ENCODE measurements around the gene NHEJ1.

NHEJ1 gene

DNA sequence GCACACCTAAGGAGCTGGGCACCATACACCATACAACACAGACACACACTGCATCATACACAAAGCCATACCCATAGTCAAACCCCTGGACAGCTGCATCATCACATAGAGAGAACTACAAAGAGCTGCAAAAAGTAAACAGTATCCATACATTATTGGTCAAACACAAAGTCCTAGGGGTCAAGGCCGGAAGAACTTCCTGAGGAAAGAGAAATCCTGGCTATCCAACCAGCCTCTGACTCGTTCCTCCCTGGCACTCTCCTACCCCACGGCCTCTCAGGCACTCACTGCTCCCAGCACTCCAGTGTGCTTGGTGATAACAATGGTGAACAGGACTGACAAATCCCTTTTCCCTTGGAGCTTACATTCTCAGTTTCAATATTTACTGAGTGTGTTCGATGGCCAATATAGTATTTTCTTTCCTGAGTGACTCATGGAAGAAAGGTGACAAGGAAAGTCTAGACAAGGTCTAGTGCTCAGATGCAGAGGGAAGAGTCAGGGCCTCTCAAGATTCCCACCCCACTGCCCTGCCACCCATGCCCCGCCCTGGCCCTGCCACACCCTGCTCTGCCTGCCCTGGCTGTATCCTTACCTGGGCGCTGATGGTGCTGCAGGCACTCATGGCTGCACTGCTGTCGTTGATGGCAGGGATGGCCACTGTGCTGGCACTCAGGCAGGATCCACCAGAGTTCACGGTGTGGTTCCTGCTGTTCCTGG is 122.7 kb downstream of the NHEJ1 start:
- no peaks in the 10 kb centered on the region for H3K36me3 ChIP-seq (ENCODE audit: insufficient read depth, low read depth, low read length)
- no peak overlapping the region for H3K9ac ChIP-seq (ENCODE audit: low read depth, low read length)
- no peak overlapping the region for H3K27ac ChIP-seq (ENCODE audit: low read length)
- no peaks in the 10 kb centered on the region for H3K9me3 ChIP-seq (ENCODE audit: insufficient read depth, low read depth, low read length)
- no peak overlapping the region for H3K4me3 ChIP-seq (ENCODE audit: low read length)
- H3K4me1 ChIP-seq (ENCODE audit: insufficient read depth, low read length): no peaks in the 10 kb centered on the region
- peaks cover 78% of the 10 kb centered on the region for H3K27me3 ChIP-seq (ENCODE audit: insufficient read depth, low read length)

DNA sequence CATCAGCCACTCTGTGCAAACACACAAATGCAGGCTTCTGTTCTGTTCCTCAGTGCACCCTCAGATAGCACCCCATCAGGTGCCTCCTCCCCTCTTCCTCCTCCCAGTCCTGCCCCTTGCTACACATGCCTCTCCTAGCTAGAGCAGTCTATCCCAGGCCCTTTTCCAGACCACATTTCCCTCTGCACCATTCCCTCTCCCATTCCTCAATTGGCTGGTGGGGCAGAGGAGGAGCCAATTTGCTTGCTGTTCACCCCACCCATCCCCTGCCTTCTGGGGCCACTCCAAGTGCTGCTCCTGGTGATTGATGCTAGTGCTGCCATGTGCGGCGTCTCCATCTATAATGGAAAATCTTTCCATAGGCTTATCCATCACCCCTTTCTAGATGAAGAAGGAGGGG is 124.7 kb downstream of the NHEJ1 start:
- H3K27ac ChIP-seq (ENCODE audit: low read length): no peak overlapping the region

DNA sequence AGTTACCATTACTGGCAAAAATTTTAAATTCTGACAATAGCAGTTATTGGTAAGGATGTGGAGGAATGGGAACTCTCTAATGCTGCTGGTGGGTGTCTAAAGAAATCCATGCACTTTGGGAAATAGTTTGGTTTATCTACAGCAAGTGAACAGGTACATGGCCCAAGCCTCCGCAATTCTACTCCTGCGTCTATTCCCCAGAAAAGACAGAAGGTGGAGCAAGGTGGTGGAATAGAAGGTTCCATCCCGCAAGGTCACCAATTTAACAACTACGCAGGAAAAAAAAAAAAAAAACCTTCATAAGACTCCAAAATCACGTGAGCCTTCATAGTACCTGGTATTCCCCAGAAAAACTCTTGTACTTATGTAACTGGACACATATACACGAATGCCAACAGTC is 125.8 kb downstream of the NHEJ1 start:
- Histone ChIP-seq H3K4me1 (ENCODE audit: insufficient read depth, low read length) (no peaks in the 10 kb centered on the region), H3K9ac (ENCODE audit: low read depth, low read length) (no peak overlapping the region), H3K36me3 (ENCODE audit: insufficient read depth, low read depth, low read length) (no peaks in the 10 kb centered on the region)

More for the DNA sequence above, 124.7 kb downstream of the NHEJ1 start:
- H3K36me3 ChIP-seq (ENCODE audit: insufficient read depth, low read depth, low read length): no peaks in the 10 kb centered on the region
- H3K9me3 ChIP-seq (ENCODE audit: insufficient read depth, low read depth, low read length): no peaks in the 10 kb centered on the region
- H3K9ac ChIP-seq (ENCODE audit: low read depth, low read length): no peak overlapping the region
- no peak overlapping the region for H3K4me3 ChIP-seq (ENCODE audit: low read length)
- H3K27me3 ChIP-seq (ENCODE audit: insufficient read depth, low read length): peaks cover 62% of the 10 kb centered on the region
- no peaks in the 10 kb centered on the region for H3K4me1 ChIP-seq (ENCODE audit: insufficient read depth, low read length)

DNA sequence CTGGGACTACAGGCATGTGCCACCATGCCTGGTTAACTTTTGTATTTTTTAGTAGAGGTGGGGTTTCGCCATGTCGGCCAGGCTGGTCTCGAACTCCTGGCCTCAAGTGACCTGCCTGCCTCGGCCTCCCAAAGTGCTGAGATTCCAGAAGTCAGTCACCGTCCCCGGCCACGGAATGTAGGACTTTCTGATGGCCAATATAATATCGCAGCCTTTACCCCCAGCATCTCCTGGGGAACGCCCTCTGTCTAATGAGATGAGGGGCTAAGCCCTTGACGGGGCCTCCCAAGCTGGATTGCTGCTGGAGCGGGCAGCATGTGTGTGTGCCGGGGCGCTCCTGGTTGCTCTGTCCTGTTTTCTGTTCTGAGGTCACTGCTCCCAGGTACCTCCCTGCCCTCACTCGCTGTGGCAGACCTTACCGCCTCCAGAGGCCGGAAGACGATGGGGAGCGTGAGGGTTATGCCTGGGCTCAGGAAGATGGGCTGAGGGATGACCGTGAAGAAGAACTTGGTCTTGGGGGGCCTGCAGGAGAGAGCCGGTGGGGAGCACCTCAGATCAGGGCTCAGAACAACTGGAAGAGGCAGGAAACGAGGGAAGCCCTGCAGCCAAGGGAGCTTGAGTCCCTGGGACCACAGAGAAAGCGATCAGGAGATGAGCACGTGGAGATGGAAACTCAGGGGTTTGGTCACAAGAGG is 128.4 kb downstream of the NHEJ1 start:
- H3K4me3 ChIP-seq (ENCODE audit: low read length): no peak overlapping the region
- no peaks in the 10 kb centered on the region for H3K36me3 ChIP-seq (ENCODE audit: insufficient read depth, low read depth, low read length)
- H3K27ac ChIP-seq (ENCODE audit: low read length): no peak overlapping the region
- no peaks in the 10 kb centered on the region for H3K4me1 ChIP-seq (ENCODE audit: insufficient read depth, low read length)
- no peaks in the 10 kb centered on the region for H3K9me3 ChIP-seq (ENCODE audit: insufficient read depth, low read depth, low read length)
- no peak overlapping the region for H3K9ac ChIP-seq (ENCODE audit: low read depth, low read length)
- H3K27me3 ChIP-seq (ENCODE audit: insufficient read depth, low read length): peaks cover 31% of the 10 kb centered on the region

More for the DNA sequence above, 125.8 kb downstream of the NHEJ1 start:
- Histone ChIP-seq H3K27me3 (ENCODE audit: insufficient read depth, low read length) (peaks cover 52% of the 10 kb centered on the region), H3K4me3 (ENCODE audit: low read length) (no peak overlapping the region), H3K9me3 (ENCODE audit: insufficient read depth, low read depth, low read length) (no peaks in the 10 kb centered on the region), H3K27ac (ENCODE audit: low read length) (no peak overlapping the region)

DNA sequence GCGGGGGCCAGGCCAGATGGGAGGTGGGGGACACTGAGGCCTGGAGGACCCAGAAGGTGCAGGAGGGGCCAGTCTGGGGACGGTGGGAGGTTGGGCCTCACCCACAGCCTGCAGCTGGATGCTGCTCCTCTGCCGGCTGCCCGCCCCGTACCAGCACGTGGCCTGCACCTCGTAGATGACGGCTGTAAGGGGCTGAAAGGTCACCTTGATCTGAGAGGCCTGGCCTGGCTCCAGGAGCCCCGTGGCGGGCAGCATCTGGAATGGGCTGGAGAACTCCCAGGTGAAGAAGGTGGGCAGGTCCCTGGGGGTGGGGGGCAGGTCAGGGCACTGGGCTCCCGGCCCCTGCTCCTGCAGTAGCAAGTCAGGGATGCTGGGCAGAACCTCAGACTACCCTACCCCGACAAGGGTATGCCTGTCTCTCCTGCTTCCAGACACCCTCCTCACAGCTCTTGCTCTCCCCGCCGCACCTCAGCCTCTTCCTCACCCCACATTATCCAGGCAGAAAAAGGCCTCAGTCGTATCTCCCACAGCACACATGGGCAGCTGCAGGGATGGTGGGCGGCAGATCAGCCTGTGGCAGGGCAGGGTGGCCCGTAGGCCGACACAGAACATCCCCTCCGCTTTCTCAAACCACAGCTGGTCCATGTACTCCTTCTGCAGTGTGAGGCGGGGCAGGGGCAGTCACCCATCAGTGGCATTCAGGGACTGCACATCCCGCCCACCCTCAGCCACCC is 129.4 kb downstream of the NHEJ1 start:
- no peak overlapping the region for H3K9ac ChIP-seq (ENCODE audit: low read depth, low read length)
- H3K27ac ChIP-seq (ENCODE audit: low read length): no peak overlapping the region
- H3K9me3 ChIP-seq (ENCODE audit: insufficient read depth, low read depth, low read length): no peaks in the 10 kb centered on the region
- H3K27me3 ChIP-seq (ENCODE audit: insufficient read depth, low read length): peaks cover 27% of the 10 kb centered on the region
- H3K4me1 ChIP-seq (ENCODE audit: insufficient read depth, low read length): no peaks in the 10 kb centered on the region
- H3K36me3 ChIP-seq (ENCODE audit: insufficient read depth, low read depth, low read length): no peaks in the 10 kb centered on the region
- H3K4me3 ChIP-seq (ENCODE audit: low read length): no peak overlapping the region

DNA sequence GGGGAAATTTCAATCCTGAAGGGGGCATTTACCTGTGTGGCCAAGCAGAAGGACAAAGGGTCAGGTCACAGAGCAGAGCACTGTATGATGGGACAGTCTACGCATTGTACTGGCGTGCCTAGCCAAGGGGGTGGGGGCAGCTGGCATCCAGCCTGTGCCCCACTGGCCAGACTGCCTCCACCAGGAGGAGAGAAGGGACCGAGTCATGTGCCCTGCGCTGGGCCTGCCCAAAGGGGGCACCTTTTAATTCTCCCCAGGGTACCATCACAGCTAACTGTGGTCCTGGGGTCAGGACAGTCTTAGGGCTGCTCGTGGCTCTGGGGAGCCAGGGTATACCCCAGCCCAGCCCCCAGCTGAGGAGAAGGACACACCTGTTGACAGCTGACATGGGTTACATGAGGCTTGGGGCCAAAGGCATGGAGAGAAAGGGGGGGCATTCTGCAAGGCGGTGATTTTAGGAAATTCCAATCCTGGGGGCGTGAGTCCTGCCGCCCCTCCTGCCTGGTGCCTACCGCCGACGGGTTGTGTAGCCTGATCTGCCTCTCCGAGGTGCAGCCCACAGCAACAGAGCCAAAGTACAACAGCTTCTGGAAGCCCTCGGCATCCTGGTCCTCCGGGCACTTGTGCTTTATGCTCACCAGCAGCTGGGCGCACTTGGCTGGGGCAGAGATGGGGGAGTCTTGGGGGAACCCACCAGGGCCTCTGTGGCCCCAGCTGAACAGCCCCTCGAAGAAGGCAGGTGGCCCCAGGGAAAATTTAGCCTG is 130.3 kb downstream of the NHEJ1 start:
- Histone ChIP-seq H3K27me3 (ENCODE audit: insufficient read depth, low read length) (peaks cover 19% of the 10 kb centered on the region), H3K4me3 (ENCODE audit: low read length) (no peak overlapping the region), H3K9me3 (ENCODE audit: insufficient read depth, low read depth, low read length) (no peaks in the 10 kb centered on the region), H3K9ac (ENCODE audit: low read depth, low read length) (no peak overlapping the region), H3K36me3 (ENCODE audit: insufficient read depth, low read depth, low read length) (no peaks in the 10 kb centered on the region), H3K27ac (ENCODE audit: low read length) (no peak overlapping the region), H3K4me1 (ENCODE audit: insufficient read depth, low read length) (no peaks in the 10 kb centered on the region)

DNA sequence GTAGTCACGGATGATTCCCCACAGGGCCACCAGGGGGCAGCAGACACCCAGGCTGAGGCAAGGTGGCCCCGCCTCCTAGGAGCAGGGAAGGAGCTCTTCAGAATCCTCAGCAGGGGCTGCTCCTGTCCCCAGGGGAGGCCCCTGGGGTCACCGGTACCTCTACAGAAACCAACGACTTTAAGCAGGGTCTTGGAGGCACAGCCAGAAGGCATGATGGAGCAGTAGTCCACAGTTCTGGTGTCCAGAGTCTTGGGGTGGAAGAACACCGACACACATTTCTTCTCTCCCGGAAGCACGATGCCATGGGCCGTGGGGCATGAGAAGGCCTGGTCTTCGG is 130.8 kb downstream of the NHEJ1 start:
- H3K36me3 ChIP-seq (ENCODE audit: insufficient read depth, low read depth, low read length): no peaks in the 10 kb centered on the region
- no peaks in the 10 kb centered on the region for H3K9me3 ChIP-seq (ENCODE audit: insufficient read depth, low read depth, low read length)
- H3K27me3 ChIP-seq (ENCODE audit: insufficient read depth, low read length): peaks cover 13% of the 10 kb centered on the region
- no peak overlapping the region for H3K9ac ChIP-seq (ENCODE audit: low read depth, low read length)
- H3K4me1 ChIP-seq (ENCODE audit: insufficient read depth, low read length): no peaks in the 10 kb centered on the region
- no peak overlapping the region for H3K4me3 ChIP-seq (ENCODE audit: low read length)
- no peak overlapping the region for H3K27ac ChIP-seq (ENCODE audit: low read length)

DNA sequence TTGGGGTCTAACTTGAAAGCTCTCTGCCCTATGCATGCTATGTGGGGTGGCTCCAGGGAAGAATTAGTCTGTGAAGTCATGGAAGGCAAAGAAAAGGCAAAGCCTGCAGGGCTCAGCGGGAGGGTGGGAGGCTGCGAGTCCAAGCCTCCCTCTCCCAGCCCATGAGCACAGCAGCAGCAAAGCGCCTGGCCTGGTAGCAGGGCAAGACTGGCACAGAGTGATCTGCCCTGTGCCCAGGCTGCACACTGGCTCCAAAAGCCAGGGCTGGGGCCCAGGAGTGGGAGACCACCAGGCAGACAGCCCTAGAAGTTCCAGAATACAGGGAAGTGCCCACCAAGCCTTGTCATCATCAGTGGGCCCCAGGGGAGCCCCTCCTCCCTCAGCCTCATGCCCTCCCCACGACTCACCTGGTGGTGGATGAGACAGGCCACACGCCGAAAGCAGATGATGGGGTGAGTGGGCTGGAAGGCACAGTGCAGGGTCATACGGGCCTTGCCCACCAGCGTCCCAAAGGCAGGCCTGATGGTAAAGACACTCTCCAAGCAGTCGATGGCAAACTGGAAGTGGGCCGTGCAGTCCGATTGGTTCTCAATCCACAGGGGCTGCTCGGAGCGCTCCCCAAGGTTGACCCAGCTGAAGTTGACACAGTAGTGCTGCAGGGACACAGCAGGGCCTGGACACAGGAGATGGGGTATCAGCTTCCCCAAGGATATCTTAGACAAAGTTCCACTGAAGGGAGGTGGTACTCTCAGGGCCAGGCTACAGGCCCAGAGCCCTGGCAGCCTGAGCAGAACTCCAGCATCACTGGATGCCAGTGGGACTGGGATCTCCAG is 131.4 kb downstream of the NHEJ1 start:
- no peak overlapping the region for H3K4me3 ChIP-seq (ENCODE audit: low read length)
- H3K27me3 ChIP-seq (ENCODE audit: insufficient read depth, low read length): peaks cover 8% of the 10 kb centered on the region
- H3K27ac ChIP-seq (ENCODE audit: low read length): no peak overlapping the region
- no peak overlapping the region for H3K9ac ChIP-seq (ENCODE audit: low read depth, low read length)
- no peaks in the 10 kb centered on the region for H3K9me3 ChIP-seq (ENCODE audit: insufficient read depth, low read depth, low read length)
- H3K4me1 ChIP-seq (ENCODE audit: insufficient read depth, low read length): no peaks in the 10 kb centered on the region
- H3K36me3 ChIP-seq (ENCODE audit: insufficient read depth, low read depth, low read length): no peaks in the 10 kb centered on the region

DNA sequence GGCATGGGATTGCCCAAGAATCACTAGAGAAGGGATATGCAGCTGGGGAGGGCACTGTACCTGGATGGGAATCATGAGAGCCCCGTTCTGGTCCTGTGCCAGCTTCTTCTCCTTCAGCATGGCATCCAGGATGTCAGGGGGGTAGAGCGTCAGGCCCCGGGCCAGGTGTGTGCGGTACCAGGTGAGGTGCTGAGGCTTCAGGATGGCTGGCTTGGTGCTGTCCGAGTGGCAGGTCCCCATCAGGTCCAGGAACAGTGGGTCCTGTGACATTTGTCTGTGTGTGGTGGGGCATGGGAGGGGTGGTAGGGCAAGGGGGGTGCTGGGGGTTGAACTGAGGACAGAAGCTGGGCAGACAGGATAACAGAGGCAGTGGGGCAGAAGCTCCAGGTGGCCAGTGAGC is 132.5 kb downstream of the NHEJ1 start:
- Histone ChIP-seq H3K9me3 (ENCODE audit: insufficient read depth, low read depth, low read length) (no peaks in the 10 kb centered on the region), H3K9ac (ENCODE audit: low read depth, low read length) (no peak overlapping the region), H3K36me3 (ENCODE audit: insufficient read depth, low read depth, low read length) (no peaks in the 10 kb centered on the region), H3K27ac (ENCODE audit: low read length) (no peak overlapping the region), H3K4me1 (ENCODE audit: insufficient read depth, low read length) (no peaks in the 10 kb centered on the region), H3K27me3 (ENCODE audit: insufficient read depth, low read length) (no peaks in the 10 kb centered on the region; the same call in 1 of the 2 replicates), H3K4me3 (ENCODE audit: low read length) (no peak overlapping the region)

DNA sequence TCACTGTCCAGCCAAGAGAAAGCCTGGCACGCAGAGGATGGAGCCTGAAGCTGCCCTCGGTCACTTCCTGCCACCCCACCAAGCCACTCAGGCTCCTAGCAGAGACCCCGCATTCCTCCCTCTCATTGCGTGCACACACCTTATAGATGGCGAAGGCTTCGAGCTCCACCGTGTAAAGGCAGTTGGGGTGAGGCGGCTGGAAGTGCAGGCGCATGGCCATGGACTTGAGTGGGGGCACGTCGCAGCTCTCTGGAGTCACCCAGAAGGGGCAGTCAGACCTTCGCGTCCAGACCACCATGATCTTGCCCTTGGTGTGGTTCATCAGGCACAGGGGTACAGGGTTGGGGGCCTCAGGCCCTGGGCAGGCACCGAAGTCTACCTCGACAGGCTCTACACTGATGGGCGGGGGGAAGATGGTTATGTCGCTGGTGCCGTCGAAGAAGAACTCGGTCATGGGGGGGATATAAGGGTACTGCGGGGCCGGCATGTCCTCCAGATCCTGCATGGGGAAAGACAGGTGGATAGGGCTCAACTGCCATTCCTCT is 133.0 kb downstream of the NHEJ1 start:
- Histone ChIP-seq H3K4me1 (ENCODE audit: insufficient read depth, low read length) (no peaks in the 10 kb centered on the region), H3K27ac (ENCODE audit: low read length) (no peak overlapping the region), H3K4me3 (ENCODE audit: low read length) (no peak overlapping the region), H3K27me3 (ENCODE audit: insufficient read depth, low read length) (no peaks in the 10 kb centered on the region; the same call in 1 of the 2 replicates), H3K9me3 (ENCODE audit: insufficient read depth, low read depth, low read length) (no peaks in the 10 kb centered on the region), H3K9ac (ENCODE audit: low read depth, low read length) (no peak overlapping the region), H3K36me3 (ENCODE audit: insufficient read depth, low read depth, low read length) (no peaks in the 10 kb centered on the region)
